ENCODE data around the gene POR.

- TF ChIP-seq MXI1 (conservative IDR thresholded peaks at IDR 0.05; ENCODE audit: poor library complexity, severe bottlenecking) = no peak
- no peak for TF ChIP-seq EZH2 (IDR thresholded peaks at IDR 0.05; ENCODE audit: borderline replicate concordance, insufficient read depth, low read length, poor library complexity, severe bottlenecking)
- no peak for TF ChIP-seq CTCF (IDR thresholded peaks at IDR 0.05; ENCODE audit: poor library complexity, severe bottlenecking)
- TF ChIP-seq SMC3 (conservative IDR thresholded peaks at IDR 0.05; ENCODE audit: poor library complexity) = no peak
- TF ChIP-seq POLR2AphosphoS5 (IDR thresholded peaks at IDR 0.05) = no peak
- TF ChIP-seq RAD21 (conservative IDR thresholded peaks at IDR 0.05) = no peak
- TF ChIP-seq REST (IDR thresholded peaks at IDR 0.05; ENCODE audit: borderline replicate concordance) = no peak
- no peak for TF ChIP-seq EP300 (conservative IDR thresholded peaks at IDR 0.05; ENCODE audit: poor library complexity, severe bottlenecking)
Observed at GRCh38 chr7:75993689-75994387, 78.9 kb downstream of the POR start.

Measured in neural cell (in vitro differentiated cells).